EH (cell line): ENCODE data around the gene CD84.
"Not testable (repeated sequence)": the region's sequence is repeated elsewhere in the genome, so short reads cannot be mapped to it uniquely, and the experiment has no call there.

ENCODE experiments used
- DNase-seq: peaks from one replicate; pipeline ENCODE4 v3.0.0-alpha.2; 2015; ENCODE audit warnings: low read depth

The CD84 gene

GRCh38 chr1:160504651-160505050 lies 74.6 kb downstream of the CD84 start:
- no peak for DNase-seq

GRCh38 chr1:160503087-160503486 lies 76.2 kb downstream of the CD84 start:
- no peak for DNase-seq

GRCh38 chr1:160500321-160500990 lies 78.8 kb downstream of the CD84 start:
- no peak for DNase-seq

GRCh38 chr1:160499631-160500030 lies 79.7 kb downstream of the CD84 start:
- no peak for DNase-seq

- DNase-seq: not testable (repeated sequence)
Observed at GRCh38 chr1:160498301-160499065, 80.8 kb downstream of the CD84 start.

- DNase-seq: no peak
Observed at GRCh38 chr1:160496334-160496733, 83.0 kb downstream of the CD84 start.

GRCh38 chr1:160494620-160495019 lies 84.7 kb downstream of the CD84 start:
- no peak for DNase-seq

GRCh38 chr1:160492617-160493016 lies 86.7 kb downstream of the CD84 start:
- DNase-seq: no peak

GRCh38 chr1:160491981-160492380 lies 87.3 kb downstream of the CD84 start:
- no peak for DNase-seq
